Neutrophil (primary cell): Measurements from ENCODE around the gene FAM13C.

Source experiments
- H3K27ac ChIP-seq: fragments of 200-600 bp; sonication (generic); 2 replicates; pipeline ENCODE4 v1.5.1; 2016; ENCODE audit warnings: mild to moderate bottlenecking, moderate library complexity
- H3K27me3 ChIP-seq: fragments of 200-600 bp; sonication (generic); 2 replicates; pipeline ENCODE4 v1.6.0; 2016; ENCODE audit warnings: mild to moderate bottlenecking
- H3K36me3 ChIP-seq: fragments of 200-600 bp; sonication (generic); 2 replicates; pipeline ENCODE4 v1.5.1; 2017
- H3K4me1 ChIP-seq, 2 experiments: fragments of 200-600 bp in 1 of 2; sonication (generic) in 1 of 2; 1 replicate in 1 of 2; 2 replicates in 1 of 2; pipeline versions ENCODE4 v1.5.1 to v1.6.1; 2013 to 2016; ENCODE audit warnings: low read depth in 1 of 2, low read length in 1 of 2, mild to moderate bottlenecking in 1 of 2, moderate library complexity in 1 of 2; ENCODE audit not compliant: control insufficient read depth in 1 of 2, insufficient read depth in 1 of 2
- H3K4me3 ChIP-seq, 2 experiments: fragments of 200-600 bp in 1 of 2; sonication (generic) in 1 of 2; 1 replicate in 1 of 2; 2 replicates in 1 of 2; pipeline ENCODE4 v1.5.1; 2013 to 2016; ENCODE audit warnings: low read depth in 1 of 2, low read length in 1 of 2, mild to moderate bottlenecking in 1 of 2, moderate library complexity in 1 of 2
- H3K9me3 ChIP-seq: fragments of 200-600 bp; sonication (generic); 2 replicates; pipeline ENCODE4 v1.5.1; 2016
- TF ChIP-seq, protein P1 (sequence below): fragments of 200-600 bp; sonication (generic); IDR thresholded peaks from 2 replicates; pipeline ENCODE4 v1.5.1; 2016; ENCODE audit warnings: antibody characterized with exemption

The FAM13C gene

GRCh38 chr10:59393349-59393748, 31.0 kb upstream of the FAM13C start:
- Histone ChIP-seq H3K4me1 (no peaks in the 10 kb centered on the region), H3K4me3 (no peak overlapping the region), H3K36me3 (no peaks in the 10 kb centered on the region), H3K27ac (no peak overlapping the region), H3K27me3 (no peaks in the 10 kb centered on the region), H3K9me3 (no peaks in the 10 kb centered on the region)
- TF ChIP-seq, protein P1, sequence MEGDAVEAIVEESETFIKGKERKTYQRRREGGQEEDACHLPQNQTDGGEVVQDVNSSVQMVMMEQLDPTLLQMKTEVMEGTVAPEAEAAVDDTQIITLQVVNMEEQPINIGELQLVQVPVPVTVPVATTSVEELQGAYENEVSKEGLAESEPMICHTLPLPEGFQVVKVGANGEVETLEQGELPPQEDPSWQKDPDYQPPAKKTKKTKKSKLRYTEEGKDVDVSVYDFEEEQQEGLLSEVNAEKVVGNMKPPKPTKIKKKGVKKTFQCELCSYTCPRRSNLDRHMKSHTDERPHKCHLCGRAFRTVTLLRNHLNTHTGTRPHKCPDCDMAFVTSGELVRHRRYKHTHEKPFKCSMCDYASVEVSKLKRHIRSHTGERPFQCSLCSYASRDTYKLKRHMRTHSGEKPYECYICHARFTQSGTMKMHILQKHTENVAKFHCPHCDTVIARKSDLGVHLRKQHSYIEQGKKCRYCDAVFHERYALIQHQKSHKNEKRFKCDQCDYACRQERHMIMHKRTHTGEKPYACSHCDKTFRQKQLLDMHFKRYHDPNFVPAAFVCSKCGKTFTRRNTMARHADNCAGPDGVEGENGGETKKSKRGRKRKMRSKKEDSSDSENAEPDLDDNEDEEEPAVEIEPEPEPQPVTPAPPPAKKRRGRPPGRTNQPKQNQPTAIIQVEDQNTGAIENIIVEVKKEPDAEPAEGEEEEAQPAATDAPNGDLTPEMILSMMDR: no peak

- TF ChIP-seq, protein P1: no peak
- no peaks in the 10 kb centered on the region for H3K9me3 ChIP-seq
- H3K27ac ChIP-seq: no peak overlapping the region
- no peak overlapping the region for H3K4me3 ChIP-seq
- H3K36me3 ChIP-seq: no peaks in the 10 kb centered on the region
- no peaks in the 10 kb centered on the region for H3K4me1 ChIP-seq
- H3K27me3 ChIP-seq: no peaks in the 10 kb centered on the region
Measured at GRCh38 chr10:59391060-59391459, 28.7 kb upstream of the FAM13C start.

DNA sequence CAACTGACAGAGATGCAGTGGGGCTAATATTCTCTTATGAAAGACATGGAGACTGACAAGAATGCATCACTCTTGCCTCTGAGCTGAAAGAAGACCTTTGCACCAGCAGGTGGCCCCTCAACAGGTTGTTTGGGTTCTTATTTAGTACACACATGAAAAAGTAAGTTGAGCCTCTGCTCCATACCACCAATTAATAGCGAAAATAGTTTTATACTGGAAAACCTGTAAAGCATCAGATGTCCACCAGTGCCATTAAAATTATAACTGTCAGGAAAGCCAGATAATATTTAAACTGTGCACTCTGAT, 26.3 kb upstream of the FAM13C start:
- no peak overlapping the region for H3K4me3 ChIP-seq

DNA sequence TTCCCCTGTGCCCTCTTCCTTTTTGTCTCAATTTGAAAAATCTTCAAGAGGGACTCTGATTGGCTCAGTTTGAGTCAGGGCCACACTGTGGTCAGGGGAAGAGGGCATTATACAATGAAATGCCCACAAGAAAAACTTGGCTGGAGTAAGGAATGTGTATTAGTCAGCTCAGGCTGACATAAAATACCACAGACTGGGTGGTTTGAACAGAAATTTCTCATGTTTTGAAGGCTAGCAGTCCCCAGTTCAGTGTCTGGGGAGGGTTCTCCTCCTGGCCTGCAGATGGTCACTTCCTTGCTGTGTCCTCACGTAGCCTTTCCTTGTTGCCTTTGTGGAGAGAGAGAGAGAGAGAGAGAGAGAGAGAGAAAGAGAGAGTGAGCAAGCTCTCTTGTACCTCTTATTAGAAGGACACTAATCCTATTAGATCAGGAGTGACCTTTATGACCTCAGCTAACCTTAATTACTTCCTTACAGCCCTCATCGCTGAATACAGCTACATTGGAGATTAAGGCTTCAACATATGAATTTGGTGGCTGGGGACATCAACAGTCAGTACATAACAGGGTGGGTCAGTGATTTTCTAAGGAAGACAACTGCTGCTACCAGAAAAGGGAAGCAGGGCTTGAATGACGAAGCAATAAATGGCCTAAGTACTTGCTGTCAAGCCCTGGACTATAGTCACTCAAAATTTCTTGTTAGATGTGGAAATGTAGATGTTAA, 25.8 kb upstream of the FAM13C start:
- Histone ChIP-seq H3K27ac (no peak overlapping the region), H3K4me1 (no peaks in the 10 kb centered on the region), H3K9me3 (no peaks in the 10 kb centered on the region), H3K27me3 (no peaks in the 10 kb centered on the region), H3K4me3 (no peak overlapping the region), H3K36me3 (no peaks in the 10 kb centered on the region)
- TF ChIP-seq, protein P1: no peak

More for the DNA sequence above, 26.3 kb upstream of the FAM13C start:
- no peaks in the 10 kb centered on the region for H3K9me3 ChIP-seq
- no peaks in the 10 kb centered on the region for H3K36me3 ChIP-seq
- no peak overlapping the region for H3K27ac ChIP-seq
- TF ChIP-seq, protein P1: no peak
- no peaks in the 10 kb centered on the region for H3K4me1 ChIP-seq
- no peaks in the 10 kb centered on the region for H3K27me3 ChIP-seq

- no peak overlapping the region for H3K27ac ChIP-seq
- H3K4me1 ChIP-seq: no peaks in the 10 kb centered on the region
- H3K4me3 ChIP-seq: no peak overlapping the region
- TF ChIP-seq, protein P1: no peak
- H3K36me3 ChIP-seq: no peaks in the 10 kb centered on the region
- no peaks in the 10 kb centered on the region for H3K27me3 ChIP-seq
- H3K9me3 ChIP-seq: no peaks in the 10 kb centered on the region
Measured at GRCh38 chr10:59384761-59385160, 22.4 kb upstream of the FAM13C start.
